Osteoblast (primary cell): ENCODE results near the gene LGR6. TPM values are rescaled to one million over a fixed set of nuclear protein-coding genes. Genes with fewer than 3 reads are reported as not detected.
A peak's percentile ranks its signal among the peaks of the same experiment; 100 is the strongest.

ENCODE experiments used
- DNase-seq: peaks from one replicate; pipeline ENCODE4 v3.0.0; 2011; ENCODE audit warnings: low spot score, mixed read lengths; ENCODE audit not compliant: insufficient read length; ENCODE audit errors: missing footprints
- H2AFZ ChIP-seq: 2 replicates; pipeline ENCODE4 v1.6.0; 2011; ENCODE audit warnings: mild to moderate bottlenecking, low read length
- H3K27ac ChIP-seq: 2 replicates; pipeline ENCODE4 v1.5.1; 2011; ENCODE audit warnings: mild to moderate bottlenecking, low read depth, low read length, moderate library complexity
- H3K27me3 ChIP-seq: 2 replicates; pipeline ENCODE4 v1.6.0; 2012; ENCODE audit warnings: mild to moderate bottlenecking, control low read depth, inconsistent platforms, low read length, moderate library complexity; ENCODE audit not compliant: insufficient read depth
- H3K36me3 ChIP-seq: 2 replicates; pipeline ENCODE4 v1.5.1; 2011; ENCODE audit warnings: mild to moderate bottlenecking, low read length, control low read depth, moderate library complexity; ENCODE audit not compliant: insufficient read depth
- H3K4me1 ChIP-seq: 2 replicates; pipeline ENCODE4 v1.5.1; 2011; ENCODE audit warnings: mild to moderate bottlenecking, low read length, control low read depth, moderate library complexity; ENCODE audit not compliant: insufficient read depth
- H3K4me2 ChIP-seq: 2 replicates; pipeline ENCODE4 v1.6.0; 2011; ENCODE audit warnings: mild to moderate bottlenecking, low read length; ENCODE audit not compliant: insufficient read depth
- H3K4me3 ChIP-seq: fragments of 200-600 bp; sonication (generic); 3 replicates; pipeline ENCODE4 v1.5.1; 2012; ENCODE audit warnings: mild to moderate bottlenecking, low read length, inconsistent platforms; ENCODE audit not compliant: insufficient read depth
- H3K79me2 ChIP-seq: 2 replicates; pipeline ENCODE4 v1.6.0; 2012; ENCODE audit warnings: mild to moderate bottlenecking, low read length, control low read depth, inconsistent platforms; ENCODE audit not compliant: insufficient read depth
- H3K9me3 ChIP-seq: 2 replicates; pipeline ENCODE4 v1.5.1; 2011; ENCODE audit warnings: low read depth, low read length, control low read depth
- H4K20me1 ChIP-seq: 2 replicates; pipeline ENCODE4 v1.6.0; 2012; ENCODE audit warnings: mild to moderate bottlenecking, low read length, control low read depth; ENCODE audit not compliant: insufficient read depth
- total RNA-seq: library from RNA; depleted of rRNA; stranded (reverse); fragments of >200 nt; gene quantifications from 2 replicates; pipeline ENCODE4 v1.2.3, GENCODE V29; 2012
- TF ChIP-seq, protein P1 (sequence below): IDR thresholded peaks from 2 replicates; pipeline ENCODE4 v1.5.1; 2011; ENCODE audit warnings: mild to moderate bottlenecking, low read depth, low read length, moderate library complexity; ENCODE audit errors: extremely low read depth

LGR6 gene
- total RNA-seq, 1 donor = not detected

- no peaks in the 10 kb centered on the region for H3K9me3 ChIP-seq
- no peak overlapping the region for H3K4me2 ChIP-seq
- no peaks in the 10 kb centered on the region for H3K36me3 ChIP-seq
- peaks cover 10% of the 10 kb centered on the region for H3K4me1 ChIP-seq
- H4K20me1 ChIP-seq = no peaks in the 10 kb centered on the region
- H3K4me3 ChIP-seq = no peak overlapping the region
- DNase-seq = peak; percentile 29
- H3K27me3 ChIP-seq = peaks cover 2% of the 10 kb centered on the region
- H3K79me2 ChIP-seq = peaks cover 3% of the 10 kb centered on the region
- TF ChIP-seq, protein P1, sequence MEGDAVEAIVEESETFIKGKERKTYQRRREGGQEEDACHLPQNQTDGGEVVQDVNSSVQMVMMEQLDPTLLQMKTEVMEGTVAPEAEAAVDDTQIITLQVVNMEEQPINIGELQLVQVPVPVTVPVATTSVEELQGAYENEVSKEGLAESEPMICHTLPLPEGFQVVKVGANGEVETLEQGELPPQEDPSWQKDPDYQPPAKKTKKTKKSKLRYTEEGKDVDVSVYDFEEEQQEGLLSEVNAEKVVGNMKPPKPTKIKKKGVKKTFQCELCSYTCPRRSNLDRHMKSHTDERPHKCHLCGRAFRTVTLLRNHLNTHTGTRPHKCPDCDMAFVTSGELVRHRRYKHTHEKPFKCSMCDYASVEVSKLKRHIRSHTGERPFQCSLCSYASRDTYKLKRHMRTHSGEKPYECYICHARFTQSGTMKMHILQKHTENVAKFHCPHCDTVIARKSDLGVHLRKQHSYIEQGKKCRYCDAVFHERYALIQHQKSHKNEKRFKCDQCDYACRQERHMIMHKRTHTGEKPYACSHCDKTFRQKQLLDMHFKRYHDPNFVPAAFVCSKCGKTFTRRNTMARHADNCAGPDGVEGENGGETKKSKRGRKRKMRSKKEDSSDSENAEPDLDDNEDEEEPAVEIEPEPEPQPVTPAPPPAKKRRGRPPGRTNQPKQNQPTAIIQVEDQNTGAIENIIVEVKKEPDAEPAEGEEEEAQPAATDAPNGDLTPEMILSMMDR = no peak
- H3K27ac ChIP-seq = no peak overlapping the region
- H2AFZ ChIP-seq = no peak overlapping the region
Observed at GRCh38 chr1:202150187-202150586, 43.4 kb upstream of the LGR6 start.

DNA sequence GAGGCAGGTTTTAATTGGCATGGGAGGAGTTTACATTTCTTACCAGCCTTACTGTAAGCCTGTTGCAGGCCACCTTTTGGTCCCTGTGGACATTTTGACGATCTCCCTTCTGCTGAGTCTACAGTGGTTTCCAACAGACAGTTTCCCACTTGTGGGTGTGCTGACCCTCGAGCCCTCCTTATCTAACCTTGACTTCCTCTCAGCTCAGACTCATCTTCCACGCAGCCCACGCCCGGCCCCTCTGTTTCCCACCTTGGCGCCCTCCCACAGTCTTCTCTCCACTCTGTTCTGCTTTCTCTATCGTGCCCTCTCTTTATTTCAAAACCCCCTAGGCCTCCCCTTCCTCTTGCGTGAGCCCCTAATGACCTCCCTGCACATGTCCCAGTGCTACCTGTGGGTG, 43.0 kb upstream of the LGR6 start:
- Histone ChIP-seq H3K4me1 (peaks cover 10% of the 10 kb centered on the region), H3K79me2 (no peaks in the 10 kb centered on the region), H3K4me3 (no peak overlapping the region), H3K4me2 (no peak overlapping the region), H4K20me1 (no peaks in the 10 kb centered on the region), H2AFZ (no peak overlapping the region), H3K27ac (no peak overlapping the region), H3K27me3 (peaks cover 2% of the 10 kb centered on the region), H3K9me3 (no peaks in the 10 kb centered on the region), H3K36me3 (no peaks in the 10 kb centered on the region)
- TF ChIP-seq, protein P1 = no peak
- DNase-seq = peak; percentile 6

DNA sequence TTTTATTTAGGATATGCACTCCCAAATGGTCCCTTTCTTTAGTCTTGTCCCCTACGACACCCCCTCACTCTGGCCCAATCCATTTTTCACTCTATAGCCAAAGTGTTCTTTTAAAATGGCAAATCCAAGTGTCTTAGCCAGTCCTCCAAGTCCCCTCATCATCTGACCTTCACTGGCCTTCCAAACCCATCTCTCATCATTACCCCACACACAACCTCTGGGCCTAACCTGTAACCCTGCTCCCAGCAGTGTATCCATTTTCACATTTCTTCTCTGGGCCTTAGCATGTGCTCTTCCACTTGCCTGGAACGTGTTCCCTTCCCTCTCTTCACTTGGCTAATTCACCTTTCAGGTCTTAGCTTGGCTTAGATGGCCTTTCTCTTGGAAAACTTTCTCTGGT, 42.6 kb upstream of the LGR6 start:
- peak; percentile 54 for DNase-seq
- TF ChIP-seq, protein P1 = no peak
- no peak overlapping the region for H3K4me3 ChIP-seq
- no peak overlapping the region for H3K4me2 ChIP-seq
- H2AFZ ChIP-seq = no peak overlapping the region
- peaks cover 10% of the 10 kb centered on the region for H3K4me1 ChIP-seq
- H3K27ac ChIP-seq = no peak overlapping the region
- H4K20me1 ChIP-seq = no peaks in the 10 kb centered on the region
- H3K36me3 ChIP-seq = no peaks in the 10 kb centered on the region
- H3K79me2 ChIP-seq = no peaks in the 10 kb centered on the region
- no peaks in the 10 kb centered on the region for H3K9me3 ChIP-seq
- H3K27me3 ChIP-seq = peaks cover 2% of the 10 kb centered on the region

- Histone ChIP-seq H3K27ac (no peak overlapping the region), H3K79me2 (no peaks in the 10 kb centered on the region), H2AFZ (no peak overlapping the region), H4K20me1 (no peaks in the 10 kb centered on the region), H3K27me3 (peaks cover 2% of the 10 kb centered on the region), H3K36me3 (no peaks in the 10 kb centered on the region), H3K9me3 (no peaks in the 10 kb centered on the region), H3K4me3 (no peak overlapping the region), H3K4me1 (peaks cover 10% of the 10 kb centered on the region), H3K4me2 (no peak overlapping the region)
- peak; percentile 29 for DNase-seq
- TF ChIP-seq, protein P1 = no peak
Observed at GRCh38 chr1:202152399-202152798, 41.2 kb upstream of the LGR6 start.
